ENCODE measurements around the gene HJURP.

GRCh38 chr2:233840520-233840919 lies 13.8 kb downstream of the HJURP start:
- no peak for TF ChIP-seq CTCF (IDR thresholded peaks at IDR 0.05)
- TF ChIP-seq POLR2A (IDR thresholded peaks at IDR 0.05), result no peak
